GM19452 (cell line): ENCODE data around the gene PTGES2.

ENCODE experiments used
- ATAC-seq: cut with Tn5 transposase; IDR thresholded peaks from one replicate; pipeline ENCODE4 v1.9.1; 2021; ENCODE audit not compliant: unreplicated experiment

Gene PTGES2

GRCh38 chr9:128106181-128106939, 21.2 kb downstream of the PTGES2 start:
- ATAC-seq, result no peak

- no peak for ATAC-seq
Observed at GRCh38 chr9:128105538-128106175, 21.9 kb downstream of the PTGES2 start.

GRCh38 chr9:128104171-128104618, 23.3 kb downstream of the PTGES2 start:
- no peak for ATAC-seq

GRCh38 chr9:128103589-128103962, 24.0 kb downstream of the PTGES2 start:
- no peak for ATAC-seq

GRCh38 chr9:128102861-128103588, 24.5 kb downstream of the PTGES2 start:
- ATAC-seq, result no peak

- ATAC-seq, result no peak
Observed at GRCh38 chr9:128102196-128102595, 25.3 kb downstream of the PTGES2 start.

- ATAC-seq, result no peak
Observed at GRCh38 chr9:128101690-128102089, 25.8 kb downstream of the PTGES2 start.

- no peak for ATAC-seq
Observed at GRCh38 chr9:128101231-128101661, 26.3 kb downstream of the PTGES2 start.

- no peak for ATAC-seq
Observed at GRCh38 chr9:128100581-128100980, 26.9 kb downstream of the PTGES2 start.

GRCh38 chr9:128099932-128100491, 27.5 kb downstream of the PTGES2 start:
- no peak for ATAC-seq

- ATAC-seq, result no peak
Observed at GRCh38 chr9:128099231-128099931, 28.1 kb downstream of the PTGES2 start.

- ATAC-seq, result no peak
Observed at GRCh38 chr9:128098297-128099230, 29.0 kb downstream of the PTGES2 start.

- no peak for ATAC-seq
Observed at GRCh38 chr9:128097543-128098296, 29.8 kb downstream of the PTGES2 start.

- no peak for ATAC-seq
Observed at GRCh38 chr9:128096616-128097536, 30.7 kb downstream of the PTGES2 start.

- no peak for ATAC-seq
Observed at GRCh38 chr9:128094950-128095544, 32.5 kb downstream of the PTGES2 start.

- ATAC-seq, result peak; percentile 87
Observed at GRCh38 chr9:128094166-128094949, 33.2 kb downstream of the PTGES2 start.

- ATAC-seq, result no peak
Observed at GRCh38 chr9:128093011-128093410, 34.5 kb downstream of the PTGES2 start.
